ENCODE measurements around the gene MBOAT7.
"Not testable (repeated sequence)": the region's sequence is repeated elsewhere in the genome, so short reads cannot be mapped to it uniquely, and the experiment has no call there.

Gene MBOAT7

GRCh38 chr19:54189145-54189734 lies at the start of gene MBOAT7:
Gene MBOAT7, minus strand, starts transcription at chr19:54189580. Its CDS starts 1,072 bp downstream, at chr19:54188508.
- Mint-ChIP-seq H3K36me3 (no peaks in the 10 kb centered on the region), H3K4me3 (peak within 1 kb of the TSS; percentile 97), H3K27me3 (no peaks in the 10 kb centered on the region), H3K27ac (peak within 1 kb of the TSS; percentile 100), H3K4me1 (peaks cover 38% of the 10 kb centered on the region), H3K9me3 (no peaks in the 10 kb centered on the region)

GRCh38 chr19:54233941-54234340 lies 44.6 kb upstream of the MBOAT7 start:
- peak overlapping the region; percentile 8 for H3K4me3 Mint-ChIP-seq

GRCh38 chr19:54231077-54231931 lies 41.9 kb upstream of the MBOAT7 start:
- no peaks in the 10 kb centered on the region for H3K9me3 Mint-ChIP-seq
- peaks cover 30% of the 10 kb centered on the region for H3K4me1 Mint-ChIP-seq
- no peak overlapping the region for H3K27ac Mint-ChIP-seq
- peaks cover 2% of the 10 kb centered on the region for H3K27me3 Mint-ChIP-seq
- H3K36me3 Mint-ChIP-seq = no peaks in the 10 kb centered on the region
- H3K4me3 Mint-ChIP-seq = no peak overlapping the region

More at GRCh38 chr19:54233941-54234340, 44.6 kb upstream of the MBOAT7 start:
- Mint-ChIP-seq H3K9me3 (no peaks in the 10 kb centered on the region), H3K36me3 (no peaks in the 10 kb centered on the region), H3K27ac (no peak overlapping the region), H3K4me1 (peaks cover 30% of the 10 kb centered on the region), H3K27me3 (peaks cover 2% of the 10 kb centered on the region)

GRCh38 chr19:54230031-54230430 lies 40.7 kb upstream of the MBOAT7 start:
- Mint-ChIP-seq H3K36me3 (no peaks in the 10 kb centered on the region), H3K4me3 (no peak overlapping the region), H3K9me3 (no peaks in the 10 kb centered on the region), H3K27ac (no peak overlapping the region), H3K4me1 (peaks cover 28% of the 10 kb centered on the region), H3K27me3 (peaks cover 2% of the 10 kb centered on the region)

- peaks cover 2% of the 10 kb centered on the region for H3K27me3 Mint-ChIP-seq
Measured at GRCh38 chr19:54229146-54229545, 39.8 kb upstream of the MBOAT7 start.

GRCh38 chr19:54224619-54225018 lies 35.2 kb upstream of the MBOAT7 start:
- not testable (repeated sequence) for H3K36me3 Mint-ChIP-seq, H3K27me3 Mint-ChIP-seq, H3K9me3 Mint-ChIP-seq, H3K27ac Mint-ChIP-seq, H3K4me3 Mint-ChIP-seq
- peaks cover 12% of the 10 kb centered on the region for H3K4me1 Mint-ChIP-seq

More at GRCh38 chr19:54229146-54229545, 39.8 kb upstream of the MBOAT7 start:
- Mint-ChIP-seq H3K9me3 (no peaks in the 10 kb centered on the region), H3K27ac (no peak overlapping the region), H3K36me3 (no peaks in the 10 kb centered on the region), H3K4me1 (peaks cover 20% of the 10 kb centered on the region), H3K4me3 (no peak overlapping the region)

GRCh38 chr19:54223937-54224281 lies 34.5 kb upstream of the MBOAT7 start:
- not testable (repeated sequence) for H3K4me3 Mint-ChIP-seq, H3K27me3 Mint-ChIP-seq, H3K27ac Mint-ChIP-seq, H3K9me3 Mint-ChIP-seq, H3K36me3 Mint-ChIP-seq
- H3K4me1 Mint-ChIP-seq = peaks cover 12% of the 10 kb centered on the region

GRCh38 chr19:54223277-54223936 lies 34.0 kb upstream of the MBOAT7 start:
- H3K9me3 Mint-ChIP-seq, H3K27ac Mint-ChIP-seq, H3K27me3 Mint-ChIP-seq, H3K36me3 Mint-ChIP-seq, H3K4me3 Mint-ChIP-seq: not testable (repeated sequence)
- H3K4me1 Mint-ChIP-seq = peaks cover 12% of the 10 kb centered on the region

- H3K27ac Mint-ChIP-seq, H3K4me3 Mint-ChIP-seq, H3K27me3 Mint-ChIP-seq, H3K9me3 Mint-ChIP-seq, H3K36me3 Mint-ChIP-seq: not testable (repeated sequence)
- peaks cover 12% of the 10 kb centered on the region for H3K4me1 Mint-ChIP-seq
Measured at GRCh38 chr19:54222474-54223276, 33.3 kb upstream of the MBOAT7 start, which contains the start of gene LILRB3. Gene LILRB3, minus strand, starts transcription at chr19:54223007. Its CDS starts 31 bp downstream, at chr19:54222976.

- H3K36me3 Mint-ChIP-seq, H3K27me3 Mint-ChIP-seq, H3K9me3 Mint-ChIP-seq, H3K27ac Mint-ChIP-seq, H3K4me3 Mint-ChIP-seq: not testable (repeated sequence)
- H3K4me1 Mint-ChIP-seq = peaks cover 12% of the 10 kb centered on the region
Measured at GRCh38 chr19:54221947-54222346, 32.6 kb upstream of the MBOAT7 start.

GRCh38 chr19:54219702-54220101 lies 30.3 kb upstream of the MBOAT7 start:
- peaks cover 12% of the 10 kb centered on the region for H3K4me1 Mint-ChIP-seq
- not testable (repeated sequence) for H3K9me3 Mint-ChIP-seq, H3K36me3 Mint-ChIP-seq, H3K4me3 Mint-ChIP-seq, H3K27me3 Mint-ChIP-seq, H3K27ac Mint-ChIP-seq

- Mint-ChIP-seq H3K9me3 (no peaks in the 10 kb centered on the region), H3K36me3 (no peaks in the 10 kb centered on the region), H3K4me3 (no peak overlapping the region), H3K27me3 (no peaks in the 10 kb centered on the region), H3K27ac (peak overlapping the region; percentile 35), H3K4me1 (peaks cover 12% of the 10 kb centered on the region)
Measured at GRCh38 chr19:54218960-54219661, 29.7 kb upstream of the MBOAT7 start.

- Mint-ChIP-seq H3K4me1 (peaks cover 7% of the 10 kb centered on the region), H3K9me3 (no peaks in the 10 kb centered on the region), H3K27ac (no peak overlapping the region), H3K4me3 (no peak overlapping the region), H3K36me3 (no peaks in the 10 kb centered on the region), H3K27me3 (no peaks in the 10 kb centered on the region)
Measured at GRCh38 chr19:54218259-54218658, 28.9 kb upstream of the MBOAT7 start.

- H3K4me3 Mint-ChIP-seq, H3K4me1 Mint-ChIP-seq, H3K9me3 Mint-ChIP-seq, H3K36me3 Mint-ChIP-seq, H3K27me3 Mint-ChIP-seq, H3K27ac Mint-ChIP-seq: not testable (repeated sequence)
Measured at GRCh38 chr19:54217517-54218247, 28.3 kb upstream of the MBOAT7 start.
